NCI-H1930 (cell line): ENCODE results near the gene ZMYM1.
"Not testable (repeated sequence)": the region's sequence is repeated elsewhere in the genome, so short reads cannot be mapped to it uniquely, and the experiment has no call there.

Experiments used
- DNase-seq, 2 experiments: peaks; one replicate each; lab custom pipeline; 2025; lab: John Stamatoyannopoulos, UW

ZMYM1 gene

DNA sequence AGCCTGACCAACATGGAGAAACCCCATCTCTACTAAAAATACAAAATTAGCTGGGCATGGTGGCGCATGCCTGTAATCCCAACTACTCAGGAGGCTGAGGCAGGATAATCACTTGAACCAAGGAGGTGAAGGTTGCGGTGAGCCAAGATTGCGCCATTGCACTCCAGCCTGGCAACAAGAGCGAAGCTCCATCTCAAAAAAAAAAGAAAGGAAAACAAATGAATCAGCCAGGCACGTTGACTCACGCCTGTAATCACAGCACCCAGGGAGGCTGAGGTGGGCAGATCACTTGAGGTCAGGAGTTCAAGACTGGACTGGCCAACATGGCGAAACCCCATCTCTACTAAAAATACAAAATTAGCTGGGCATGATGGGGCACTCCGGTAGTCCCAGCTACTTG is 2.8 kb upstream of the ZMYM1 start:
- DNase-seq, result not testable (repeated sequence)

DNA sequence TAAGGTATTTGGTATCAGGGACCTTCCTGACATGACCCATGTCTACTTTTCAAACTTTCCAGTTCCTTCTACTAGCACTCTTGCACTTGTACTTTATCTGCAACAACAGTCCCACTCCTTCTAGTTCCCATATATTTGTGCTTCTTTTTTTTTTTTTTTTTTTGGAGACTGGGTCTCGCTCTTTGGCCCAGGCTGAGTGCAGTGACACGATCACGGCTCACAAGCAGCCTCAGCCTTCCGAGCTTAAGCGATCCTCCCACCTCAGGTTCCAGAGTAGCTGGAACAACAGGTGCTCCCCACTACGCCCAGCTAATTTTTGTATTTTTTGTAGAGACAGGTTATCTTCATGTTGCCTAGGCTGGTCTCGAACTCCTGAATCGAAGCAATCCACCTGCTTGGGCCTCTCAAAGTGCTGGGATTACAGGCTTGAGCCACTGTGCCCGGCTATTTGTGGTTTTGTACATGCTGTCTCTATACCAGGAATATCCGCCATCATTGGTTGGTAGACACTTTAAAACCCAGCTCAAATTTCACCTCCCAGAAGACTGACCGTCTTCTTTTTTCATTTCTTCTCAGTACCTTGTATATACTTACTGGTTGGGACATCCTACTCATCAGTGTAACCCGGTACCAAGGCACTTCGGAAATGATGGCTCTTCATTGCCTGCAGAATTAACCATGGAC is 1.1 kb downstream of the ZMYM1 start:
- DNase-seq, result no peak

DNA sequence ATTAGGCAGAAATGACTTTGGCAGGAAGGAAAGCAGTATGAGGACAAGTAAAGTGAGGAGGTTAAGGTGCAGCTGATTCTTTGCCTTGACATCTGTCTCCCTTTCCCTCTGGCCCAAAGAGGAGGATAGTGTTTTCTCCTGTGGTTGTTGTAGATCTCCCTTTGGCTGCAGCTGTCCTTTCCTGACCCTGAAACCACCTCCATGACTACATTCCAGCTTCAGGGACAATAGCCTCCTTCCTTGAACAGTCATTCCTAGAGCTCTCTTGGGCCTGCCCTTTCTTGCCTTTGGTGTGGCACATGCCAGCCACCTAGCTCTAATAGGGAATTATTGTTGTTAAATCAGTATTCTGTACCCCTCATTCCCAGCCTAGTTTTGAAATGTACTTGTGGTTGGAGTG is 6.2 kb downstream of the ZMYM1 start:
- DNase-seq, result no peak

DNA sequence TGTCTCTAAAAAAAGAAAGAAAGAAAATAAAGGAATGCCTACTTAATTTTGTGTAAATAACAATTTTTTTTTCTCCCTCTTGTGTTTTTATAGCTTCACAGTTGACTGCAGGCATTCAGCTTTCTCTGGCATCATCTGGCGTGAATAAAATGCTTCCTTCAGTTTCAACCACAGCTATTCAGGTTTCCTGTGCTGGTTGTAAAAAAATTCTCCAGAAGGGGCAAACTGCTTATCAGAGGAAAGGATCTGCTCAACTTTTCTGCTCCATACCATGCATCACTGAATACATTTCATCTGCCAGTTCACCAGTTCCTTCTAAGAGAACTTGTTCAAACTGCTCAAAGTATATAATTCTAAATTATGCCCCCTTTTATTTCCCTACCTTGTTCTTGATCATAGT is 18.0 kb downstream of the ZMYM1 start:
- DNase-seq, result no peak

DNA sequence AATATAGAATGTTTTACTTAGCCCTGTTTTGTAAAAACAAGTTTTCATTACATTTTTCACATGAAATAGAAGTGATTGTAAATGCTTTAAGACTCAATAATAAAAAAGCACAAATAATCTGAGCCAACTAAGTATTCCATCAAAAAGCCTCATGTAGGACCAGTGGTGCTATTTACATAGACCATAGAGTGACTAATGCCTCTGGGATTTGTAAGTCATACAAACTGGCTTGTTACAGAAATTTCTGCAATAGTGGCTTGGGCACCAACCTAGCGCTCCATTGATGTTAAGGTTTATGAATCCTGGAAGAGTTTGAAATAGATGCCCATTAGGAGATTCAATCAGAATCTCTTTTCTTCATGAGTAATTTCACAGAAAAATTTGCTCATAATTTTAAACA is 31.9 kb downstream of the ZMYM1 start:
- no peak for DNase-seq

DNA sequence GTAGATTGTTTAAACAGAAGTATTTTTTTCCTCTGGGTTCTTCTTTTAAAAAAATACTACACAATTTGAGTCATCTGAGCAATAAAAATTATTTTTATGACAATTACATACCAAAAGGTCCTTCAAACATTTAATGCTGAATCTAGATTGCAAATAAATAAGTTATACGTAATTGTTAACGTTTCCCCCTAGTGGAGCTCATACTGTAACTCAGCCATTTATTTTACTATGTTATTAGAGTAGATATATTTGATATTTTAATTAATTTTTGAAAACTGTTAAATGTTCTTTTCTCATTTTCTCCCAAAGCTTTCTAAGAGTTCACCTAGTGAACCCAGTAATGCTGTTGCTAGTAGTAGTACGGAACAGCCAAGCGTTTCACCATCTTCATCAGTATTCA is 33.5 kb downstream of the ZMYM1 start:
- no peak for DNase-seq

DNA sequence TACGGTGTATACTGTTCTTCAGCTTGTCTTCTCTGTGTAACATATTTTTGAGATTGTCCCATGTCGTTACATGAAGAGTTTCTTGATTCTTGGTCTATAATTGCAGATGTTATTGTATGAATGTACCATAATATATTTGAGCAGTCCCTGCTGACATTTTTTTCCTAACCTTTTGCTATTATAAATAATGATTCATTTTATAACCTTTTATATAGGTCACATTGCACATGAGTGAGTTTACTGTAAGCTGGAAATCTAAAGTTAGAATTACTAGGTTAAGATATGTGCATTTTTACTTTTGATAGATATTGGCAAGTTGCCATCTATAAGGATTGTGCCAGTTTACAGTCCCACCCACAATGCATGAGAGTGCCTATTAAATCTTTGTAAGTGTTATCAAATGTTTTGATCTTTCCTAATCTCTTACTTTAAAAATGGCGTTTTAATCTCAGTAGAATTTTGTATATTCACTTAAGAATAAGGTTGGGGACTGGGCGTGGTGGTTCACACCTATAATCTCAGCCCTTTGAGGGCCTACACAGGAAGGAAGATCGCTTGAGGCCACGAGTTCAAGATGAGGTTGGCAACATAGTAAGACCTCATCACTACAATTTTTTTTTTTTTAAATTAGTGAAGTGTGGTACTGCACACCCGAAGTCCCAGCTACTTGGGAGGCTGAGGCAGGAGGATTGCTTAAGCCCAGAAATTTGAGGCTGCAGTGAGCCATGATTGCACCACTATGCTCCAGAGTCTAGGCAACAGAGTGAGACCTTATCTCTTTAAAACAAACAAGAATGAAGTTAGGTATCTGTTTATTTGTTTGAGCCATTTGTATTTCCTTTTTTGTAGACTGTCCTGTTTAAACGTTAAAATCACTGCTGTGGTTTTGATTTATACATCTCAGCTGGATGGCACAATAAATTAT is 36.5 kb downstream of the ZMYM1 start:
- no peak for DNase-seq

DNA sequence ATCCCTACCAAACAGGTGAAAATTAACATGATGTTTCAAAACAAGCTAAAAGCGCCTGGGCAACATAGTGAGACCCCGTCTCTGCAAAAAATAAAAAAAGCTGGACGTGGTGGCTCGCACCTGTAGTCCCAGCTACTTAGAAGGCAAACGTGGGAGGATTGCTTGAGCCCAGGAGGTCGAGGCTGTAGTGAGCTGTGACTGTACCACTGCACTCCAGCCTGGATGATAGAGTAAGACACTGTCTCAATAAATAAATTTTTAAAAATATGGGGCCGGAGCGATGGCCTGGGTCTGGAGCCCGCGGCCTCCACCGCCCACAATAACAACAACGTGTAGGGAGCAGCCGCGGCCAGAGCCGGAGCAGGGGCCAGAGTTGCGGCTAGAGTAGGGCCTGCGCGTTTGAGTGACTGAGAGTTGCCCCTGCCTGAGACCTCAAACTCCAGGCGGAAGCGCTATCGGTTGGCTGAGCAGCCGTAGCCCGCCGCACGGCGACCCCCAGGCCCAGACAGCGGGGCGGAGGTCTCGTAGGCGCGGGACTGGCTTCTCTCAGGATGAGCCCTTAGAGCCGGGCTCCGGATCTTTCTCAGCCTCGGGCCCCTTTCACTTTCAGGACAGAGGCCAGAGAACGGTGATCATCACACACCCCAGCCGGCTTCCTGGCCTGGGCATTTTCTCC is 41.4 kb downstream of the ZMYM1 start:
- DNase-seq, result no peak

DNA sequence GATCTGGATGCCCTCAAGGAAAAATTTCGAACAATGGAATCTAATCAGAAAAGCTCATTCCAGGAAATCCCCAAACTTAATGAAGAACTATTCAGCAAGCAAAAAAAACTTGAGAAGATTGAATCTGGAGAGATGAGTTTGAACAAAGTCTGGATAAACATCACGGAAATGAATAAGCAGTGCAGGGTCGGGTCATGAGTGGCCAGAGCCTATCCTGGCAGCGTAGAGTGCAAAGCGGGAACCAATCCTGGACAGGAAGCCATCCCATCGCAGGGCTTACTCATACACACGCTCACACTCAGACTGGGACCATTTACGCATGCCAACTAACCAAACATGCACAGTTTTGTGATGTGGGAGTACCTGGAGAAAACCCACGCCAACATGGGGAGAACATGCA is 43.1 kb downstream of the ZMYM1 start:
- DNase-seq, result no peak

DNA sequence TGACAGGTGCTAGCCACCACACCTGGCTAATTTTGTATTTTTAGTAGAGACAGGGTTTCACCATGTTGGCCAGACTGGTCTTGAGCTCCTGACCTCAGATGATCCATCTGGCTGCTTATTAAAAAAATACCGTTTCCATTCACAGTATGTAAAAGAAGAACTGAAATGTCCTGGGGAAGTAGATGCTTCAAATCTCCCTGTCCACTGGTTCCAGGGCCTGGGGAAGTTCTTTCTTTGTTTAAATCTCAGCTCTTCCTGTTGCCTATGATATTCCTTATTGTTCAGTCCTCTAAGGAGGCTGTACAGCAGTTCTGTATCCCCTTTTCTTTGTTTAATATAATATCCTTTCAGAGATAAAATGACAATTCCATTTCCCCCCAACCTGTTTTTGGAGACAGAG is 47.4 kb downstream of the ZMYM1 start:
- no peak for DNase-seq

DNA sequence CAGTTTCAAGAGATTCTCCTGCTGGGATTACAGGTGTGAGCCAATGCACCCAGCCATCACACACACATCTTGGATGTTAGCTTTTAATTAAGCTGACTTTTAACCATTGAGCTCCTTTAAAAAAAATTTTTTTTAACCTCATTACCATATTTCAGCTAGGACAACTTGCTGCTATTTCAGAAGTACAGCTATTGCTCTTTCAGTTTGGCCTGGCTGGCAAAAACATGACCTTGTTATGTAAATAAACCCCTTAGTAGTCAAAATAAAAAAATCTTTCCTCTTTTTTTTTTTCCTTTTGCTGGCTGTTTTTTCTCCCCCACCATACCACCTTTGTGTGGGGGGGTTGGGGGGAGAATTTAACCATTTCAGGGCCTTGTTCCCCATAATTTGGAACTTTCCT is 49.9 kb downstream of the ZMYM1 start:
- no peak for DNase-seq

DNA sequence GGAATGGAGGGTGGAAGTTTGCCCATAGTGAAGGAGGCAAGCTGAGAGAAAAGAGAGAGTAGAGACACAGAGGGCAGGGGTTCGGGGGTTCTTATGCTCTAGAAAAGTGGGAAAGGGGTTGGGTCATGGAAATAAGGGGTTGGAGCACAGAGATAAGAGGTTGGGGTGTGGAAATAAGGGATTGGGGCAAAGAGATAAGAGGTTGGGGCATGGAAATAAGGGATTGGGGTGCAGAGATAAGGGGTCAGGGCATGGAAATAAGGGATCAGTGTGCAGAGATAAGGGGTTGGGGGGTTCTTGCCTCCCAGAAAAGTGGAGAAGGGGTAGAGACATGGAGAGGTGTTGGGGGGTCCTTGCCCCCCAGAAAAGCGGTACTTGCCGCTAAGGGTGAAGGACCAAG is 57.6 kb downstream of the ZMYM1 start:
- DNase-seq, result no peak

DNA sequence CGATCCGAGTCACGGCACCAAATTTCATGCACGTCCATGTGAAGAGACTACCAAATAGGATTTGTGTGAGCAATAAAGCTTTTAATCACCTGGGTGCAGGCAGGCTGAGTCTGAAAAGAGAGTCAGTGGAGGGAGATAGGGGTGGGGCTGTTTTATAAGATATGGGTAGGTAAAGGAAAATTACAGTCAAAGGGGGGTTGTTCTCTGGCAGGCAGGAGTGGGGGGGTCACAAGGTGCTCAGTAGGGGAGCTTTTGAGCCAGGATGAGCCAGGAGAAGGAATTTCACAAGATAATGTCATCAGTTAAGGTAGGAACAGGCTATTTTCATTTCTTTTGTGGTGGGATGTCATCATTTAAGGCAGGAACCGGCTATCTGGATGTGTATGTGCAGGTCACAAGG is 58.4 kb downstream of the ZMYM1 start:
- DNase-seq, result not testable (repeated sequence)

DNA sequence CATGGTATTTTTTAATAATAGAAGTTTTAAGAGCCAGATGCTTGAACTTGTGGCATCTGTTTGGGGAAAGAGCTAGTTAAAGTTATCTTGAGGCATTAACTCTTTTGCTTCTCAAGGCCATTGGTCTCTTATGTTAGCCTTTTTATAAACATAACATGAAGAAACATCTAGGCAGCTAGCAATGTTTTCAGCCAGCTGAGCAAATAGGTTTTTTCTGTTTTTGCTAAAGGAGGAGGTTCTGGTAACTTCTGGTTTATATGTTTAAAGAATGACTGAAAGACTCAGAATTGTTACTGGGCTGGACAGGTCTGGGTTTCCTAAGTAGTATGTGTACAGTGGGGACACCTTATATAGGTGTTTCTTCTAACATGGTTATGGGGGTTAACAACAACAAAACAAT is 63.1 kb downstream of the ZMYM1 start:
- DNase-seq, result not testable (repeated sequence)

DNA sequence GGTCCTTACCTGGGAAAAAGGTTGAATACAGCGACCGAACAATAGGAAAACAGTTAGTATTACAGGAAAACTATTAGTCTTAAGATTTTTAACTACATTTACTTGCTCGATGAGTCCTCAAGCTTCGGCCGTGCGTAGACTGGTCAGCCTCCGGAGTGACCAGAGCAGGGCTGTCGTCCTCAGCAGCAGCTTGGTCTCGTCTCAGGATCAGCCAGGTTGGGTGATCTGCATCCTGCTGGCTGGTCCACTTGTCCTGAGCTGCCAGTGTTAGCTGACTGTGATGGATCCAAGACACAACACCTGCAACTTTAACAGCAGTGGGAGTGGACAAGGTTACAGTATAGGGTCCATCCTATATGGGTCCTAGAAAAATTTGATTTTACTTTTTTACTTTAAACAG is 63.5 kb downstream of the ZMYM1 start:
- not testable (repeated sequence) for DNase-seq

DNA sequence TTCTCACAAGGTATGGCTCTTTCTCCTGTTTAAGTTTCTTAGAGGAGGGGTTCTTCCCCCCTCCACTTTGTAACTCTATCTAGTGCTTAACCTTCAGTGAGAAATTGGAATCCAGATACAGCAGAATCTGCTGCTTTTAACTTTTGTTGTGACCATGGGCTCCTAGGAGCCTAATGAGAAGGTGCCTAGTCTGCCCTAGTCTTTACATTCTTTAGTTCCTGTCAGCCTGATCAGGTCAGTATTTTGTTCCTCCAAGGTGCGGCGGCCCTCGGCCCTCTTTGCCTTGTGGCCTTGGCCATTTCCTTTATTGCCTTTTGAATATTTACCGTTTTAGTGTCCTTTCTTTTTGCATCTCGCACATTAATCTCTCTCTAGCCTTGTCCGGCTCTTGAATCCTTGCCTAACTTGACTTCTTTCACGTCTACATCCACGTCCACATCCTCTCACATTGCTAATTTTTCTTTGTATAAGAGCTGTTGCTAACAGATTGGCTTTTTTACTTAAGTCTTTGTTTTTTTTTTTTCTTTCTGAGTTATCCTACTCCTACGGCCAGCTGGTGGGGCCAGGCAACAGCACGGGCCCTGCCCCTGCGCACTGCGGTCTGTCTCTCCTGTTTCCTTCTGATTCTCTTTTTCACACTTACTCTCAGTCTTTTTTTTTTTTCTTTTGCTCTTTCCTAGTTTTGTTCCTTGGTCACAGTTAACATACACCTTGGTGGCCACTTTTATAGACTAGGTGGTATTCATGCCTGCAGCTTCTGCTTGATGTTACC is 64.7 kb downstream of the ZMYM1 start:
- DNase-seq, result no peak

DNA sequence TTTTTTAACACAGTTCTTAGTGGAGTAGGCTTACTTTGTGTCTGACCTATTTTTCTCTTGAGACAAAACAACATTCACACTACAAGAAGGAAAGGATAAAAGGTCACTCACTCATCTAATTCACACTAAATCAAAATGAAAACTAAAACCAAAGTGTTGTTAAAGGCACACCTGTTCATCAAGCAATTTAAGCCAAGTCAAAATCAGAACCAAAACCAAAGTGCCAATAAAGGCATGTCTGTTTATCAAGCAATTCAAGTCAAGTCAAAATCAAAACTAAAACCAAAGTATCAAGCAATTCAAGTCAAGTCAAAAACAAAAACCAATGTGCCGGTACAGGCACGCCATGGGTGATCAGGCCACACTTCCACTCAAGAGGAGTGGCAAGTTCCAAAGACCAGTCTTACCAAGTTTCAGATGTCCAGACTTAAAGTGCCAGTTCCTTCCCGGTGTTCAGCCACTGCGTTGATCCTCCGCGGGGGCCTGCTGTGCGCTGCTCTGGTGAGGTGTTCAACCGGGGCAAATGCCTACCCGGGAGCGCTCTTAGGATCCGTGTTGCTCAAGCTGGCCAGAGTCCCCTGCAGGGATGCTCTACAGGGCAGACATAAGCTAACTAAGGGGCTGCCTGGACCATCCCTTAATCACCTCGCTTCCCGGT is 66.8 kb downstream of the ZMYM1 start:
- DNase-seq, result not testable (repeated sequence)

DNA sequence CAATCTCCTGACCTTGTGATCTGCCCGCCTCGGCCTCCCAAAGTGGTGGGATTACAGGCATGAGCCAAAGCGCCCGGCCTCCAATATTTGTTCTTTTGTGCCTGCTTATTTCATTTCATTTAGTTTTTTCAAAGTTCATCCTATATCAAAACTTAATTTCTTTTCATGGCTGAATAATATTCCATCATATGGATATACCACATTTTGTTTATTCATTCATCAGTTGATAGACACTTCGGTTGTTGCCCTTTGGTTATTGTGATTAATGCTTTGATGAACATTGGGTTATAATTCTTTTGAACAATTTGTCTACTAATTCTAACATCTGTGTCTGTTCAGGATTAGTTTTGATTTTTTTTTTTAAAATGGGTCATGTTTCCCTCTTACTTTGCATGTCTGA is 72.0 kb downstream of the ZMYM1 start:
- DNase-seq, result no peak

DNA sequence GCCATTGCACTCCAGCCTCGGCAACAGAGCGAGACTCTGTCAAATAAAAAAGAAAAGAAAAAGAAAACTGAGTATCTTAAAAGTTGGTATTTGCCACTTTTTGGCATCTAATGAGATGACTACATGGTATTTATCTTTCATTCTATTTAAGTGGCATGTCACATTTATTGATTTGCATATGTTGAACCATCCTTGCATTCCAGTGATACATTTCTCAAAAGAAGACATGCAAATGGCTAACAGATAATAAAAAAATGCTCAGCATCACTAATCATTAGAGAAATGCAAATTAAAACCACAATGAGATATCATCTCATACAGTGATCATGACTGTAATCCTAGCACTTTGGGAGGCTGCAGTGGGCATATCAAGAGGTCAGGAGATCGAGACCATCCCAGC is 85.7 kb downstream of the ZMYM1 start:
- no peak for DNase-seq
